Measurements from ENCODE around the gene GHDC.

GHDC gene

GRCh38 chr17:42185621-42185930, 8.7 kb downstream of the GHDC start:
- in situ Hi-C loops (cut with HindIII; ENCODE audit: low pct_unique_long_range_greater_than_20kb, low sequenced_read_pairs): no loop called here
- no peak for DNase-seq (ENCODE audit: low read depth in 1 of 2, low spot score in 1 of 2)
- TF ChIP-seq JUND (IDR thresholded peaks at IDR 0.05; ENCODE audit: low read depth): no peak

- TF ChIP-seq JUND (IDR thresholded peaks at IDR 0.05; ENCODE audit: low read depth): no peak
- in situ Hi-C loops (cut with HindIII; ENCODE audit: low pct_unique_long_range_greater_than_20kb, low sequenced_read_pairs): no loop called here
- no peak for DNase-seq (ENCODE audit: low read depth in 1 of 2, low spot score in 1 of 2)
These were observed 9.3 kb downstream of the GHDC start, which contains the start of gene HCRT for GRCh38 chr17:42184713-42185620. Gene HCRT, minus strand, starts transcription at chr17:42185452. Its CDS starts 87 bp downstream, at chr17:42185365.

GRCh38 chr17:42183741-42184711, 10.3 kb downstream of the GHDC start:
- in situ Hi-C loops (cut with HindIII; ENCODE audit: low pct_unique_long_range_greater_than_20kb, low sequenced_read_pairs): no loop called here
- no peak for TF ChIP-seq JUND (IDR thresholded peaks at IDR 0.05; ENCODE audit: low read depth)
- peak in 1 of 2 experiments; percentile 53 for DNase-seq (ENCODE audit: low read depth in 1 of 2, low spot score in 1 of 2)

DNA sequence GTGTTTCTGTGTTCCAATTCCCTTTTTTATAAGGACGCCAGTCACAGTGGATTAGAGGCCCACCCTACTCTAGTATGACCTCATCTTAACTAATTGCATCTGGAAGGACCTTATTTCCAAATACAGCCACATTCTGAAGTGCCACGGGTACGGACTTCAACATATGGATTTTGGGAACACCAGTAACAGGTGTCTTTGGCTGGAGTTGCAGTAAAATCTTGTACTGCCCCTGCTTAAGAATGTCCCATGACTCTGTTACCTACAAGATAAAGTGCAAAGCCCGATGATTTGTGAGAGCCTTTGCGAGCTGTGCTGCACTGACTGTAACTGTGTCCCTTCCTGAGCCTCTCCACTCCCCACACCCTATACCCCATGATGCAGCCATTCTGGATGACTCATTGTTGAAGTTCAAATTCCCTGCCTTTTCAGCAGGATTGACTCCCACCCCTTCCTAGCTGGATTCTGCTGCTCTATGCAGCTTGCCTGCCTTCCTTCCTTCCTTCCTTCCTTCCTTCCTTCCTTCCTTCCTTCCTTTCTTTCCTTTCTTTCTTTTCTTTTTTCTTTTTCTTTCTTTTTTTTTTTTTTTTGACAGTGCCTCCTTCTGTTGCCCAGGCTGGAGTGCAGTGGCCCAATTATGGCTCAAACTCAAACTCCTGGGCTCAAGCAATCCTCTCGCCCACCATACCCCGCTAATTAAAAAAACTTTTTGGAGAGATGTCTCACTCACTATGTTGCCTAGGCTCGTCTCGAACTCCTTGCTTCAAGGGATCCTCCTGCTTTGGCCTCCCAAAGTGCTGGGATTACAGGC, 11.2 kb downstream of the GHDC start:
- DNase-seq (ENCODE audit: low read depth in 1 of 2, low spot score in 1 of 2): no peak
- in situ Hi-C loops (cut with HindIII; ENCODE audit: low pct_unique_long_range_greater_than_20kb, low sequenced_read_pairs): no loop called here
- TF ChIP-seq JUND (IDR thresholded peaks at IDR 0.05; ENCODE audit: low read depth): no peak

DNA sequence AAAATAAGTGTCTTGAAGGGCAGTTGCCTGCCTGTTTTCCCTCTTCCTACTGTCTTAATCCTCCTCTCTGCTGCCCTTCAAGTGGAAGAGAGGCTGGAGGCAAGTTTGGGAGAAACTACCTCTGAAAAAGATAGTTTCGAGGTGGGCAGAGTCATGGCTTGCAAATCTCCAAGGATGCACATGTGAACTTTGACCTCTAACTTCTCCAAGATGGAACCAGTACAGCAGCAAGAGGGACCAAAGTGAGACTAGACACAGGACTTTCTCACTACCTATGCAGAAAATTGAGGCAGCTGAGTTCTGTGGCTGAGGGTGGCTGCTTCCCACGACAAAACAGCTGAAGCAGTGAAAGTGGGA, 12.5 kb downstream of the GHDC start:
- DNase-seq (ENCODE audit: low read depth in 1 of 2, low spot score in 1 of 2): no peak
- in situ Hi-C loops (cut with HindIII; ENCODE audit: low pct_unique_long_range_greater_than_20kb, low sequenced_read_pairs): no loop called here
- no peak for TF ChIP-seq JUND (IDR thresholded peaks at IDR 0.05; ENCODE audit: low read depth)

- in situ Hi-C loops (cut with HindIII; ENCODE audit: low pct_unique_long_range_greater_than_20kb, low sequenced_read_pairs): no loop called here
These were observed 13.1 kb downstream of the GHDC start, which contains the start of gene KCNH4 for GRCh38 chr17:42180922-42181850. Gene KCNH4, minus strand, starts transcription at chr17:42181142. Its CDS starts 197 bp downstream, at chr17:42180945.

DNA sequence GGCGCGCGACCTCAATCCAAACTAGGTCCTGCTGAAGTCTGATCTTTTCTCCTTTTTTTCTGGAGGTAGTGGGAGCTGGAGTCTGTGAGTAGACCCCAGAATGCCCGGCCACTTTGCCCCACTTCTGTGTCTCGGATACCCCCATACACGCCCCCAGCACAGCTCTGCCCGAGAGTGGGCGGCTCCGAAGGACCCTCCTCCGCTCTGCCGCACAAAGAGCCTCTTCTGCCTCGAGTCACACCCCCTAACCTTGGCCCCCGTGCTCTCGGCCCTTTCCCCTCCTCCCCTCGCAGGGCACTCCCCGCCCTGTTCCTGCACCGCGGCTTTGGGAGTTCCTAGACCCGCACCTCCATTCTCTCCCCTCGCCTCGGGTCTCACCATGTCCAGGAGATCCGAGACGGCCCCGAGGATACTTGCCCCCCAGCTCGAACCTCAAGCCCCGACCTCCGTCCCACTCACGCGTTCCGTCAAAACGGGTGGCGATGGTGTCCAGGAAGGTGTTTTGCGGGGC, 13.8 kb downstream of the GHDC start:
- in situ Hi-C loops (cut with HindIII; ENCODE audit: low pct_unique_long_range_greater_than_20kb, low sequenced_read_pairs): no loop called here
- no peak for DNase-seq (ENCODE audit: low read depth in 1 of 2, low spot score in 1 of 2)
- TF ChIP-seq JUND (IDR thresholded peaks at IDR 0.05; ENCODE audit: low read depth): no peak

More at GRCh38 chr17:42180922-42181850, 13.1 kb downstream of the GHDC start, which contains the start of gene KCNH4:
- TF ChIP-seq JUND (IDR thresholded peaks at IDR 0.05; ENCODE audit: low read depth): no peak
- peak; percentile 64 to 93 for DNase-seq (ENCODE audit: low read depth in 1 of 2, low spot score in 1 of 2)

DNA sequence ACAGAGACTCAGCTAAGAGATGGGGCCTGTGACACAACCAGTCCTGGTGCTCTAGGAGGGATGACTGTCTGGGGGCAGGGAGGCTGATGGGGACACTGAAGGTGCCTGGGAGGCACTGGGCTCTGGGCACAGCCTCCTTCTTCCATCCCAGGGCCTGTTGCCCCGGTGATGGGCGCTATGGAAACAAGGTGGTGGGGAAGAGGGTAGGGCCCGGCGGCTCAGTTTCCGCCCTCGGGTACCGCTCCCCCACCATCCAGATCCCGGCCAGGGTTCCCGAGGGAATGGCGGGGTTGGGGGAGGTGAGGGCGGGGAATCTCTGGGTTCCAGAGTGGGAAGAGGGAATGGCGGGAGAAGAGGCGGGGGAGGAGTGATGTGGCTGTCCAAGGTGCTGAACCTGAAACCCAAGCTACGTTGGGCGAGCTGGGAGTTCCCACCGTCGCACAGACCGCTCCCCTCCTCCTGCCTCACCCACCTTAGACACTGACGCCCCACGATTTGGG, 14.3 kb downstream of the GHDC start:
- no peak for TF ChIP-seq JUND (IDR thresholded peaks at IDR 0.05; ENCODE audit: low read depth)
- peak; percentile 80 to 88 for DNase-seq (ENCODE audit: low read depth in 1 of 2, low spot score in 1 of 2)
- in situ Hi-C loops (cut with HindIII; ENCODE audit: low pct_unique_long_range_greater_than_20kb, low sequenced_read_pairs): no loop called here

GRCh38 chr17:42179335-42179734, 15.0 kb downstream of the GHDC start:
- DNase-seq (ENCODE audit: low read depth in 1 of 2, low spot score in 1 of 2): no peak
- no peak for TF ChIP-seq JUND (IDR thresholded peaks at IDR 0.05; ENCODE audit: low read depth)
- in situ Hi-C loops (cut with HindIII; ENCODE audit: low pct_unique_long_range_greater_than_20kb, low sequenced_read_pairs): no loop called here

- in situ Hi-C loops (cut with HindIII; ENCODE audit: low pct_unique_long_range_greater_than_20kb, low sequenced_read_pairs): no loop called here
- TF ChIP-seq JUND (IDR thresholded peaks at IDR 0.05; ENCODE audit: low read depth): no peak
- DNase-seq (ENCODE audit: low read depth in 1 of 2, low spot score in 1 of 2): no peak
These were observed 15.5 kb downstream of the GHDC start for GRCh38 chr17:42178817-42179216.

DNA sequence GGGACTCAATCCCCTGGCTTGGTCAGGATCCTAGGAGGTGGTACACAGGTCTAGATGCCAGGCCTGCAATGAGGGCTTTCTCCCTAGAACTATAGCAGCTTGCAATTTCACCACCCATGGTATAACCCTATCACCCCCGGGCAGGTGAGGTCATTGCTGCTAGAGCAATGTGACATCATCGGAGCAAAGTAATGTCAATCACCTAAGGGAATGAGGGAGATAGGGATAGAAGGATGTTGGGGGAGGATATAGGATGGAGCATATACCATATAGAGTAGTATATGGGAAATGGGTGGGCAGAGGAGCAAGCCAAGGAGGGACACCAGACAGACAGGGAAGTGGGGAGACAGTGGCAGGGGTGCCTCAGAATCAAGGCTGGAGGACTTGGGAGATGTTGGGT, 16.6 kb downstream of the GHDC start:
- in situ Hi-C loops (cut with HindIII; ENCODE audit: low pct_unique_long_range_greater_than_20kb, low sequenced_read_pairs): no loop called here
- TF ChIP-seq JUND (IDR thresholded peaks at IDR 0.05; ENCODE audit: low read depth): no peak
- no peak for DNase-seq (ENCODE audit: low read depth in 1 of 2, low spot score in 1 of 2)
